RWPE2 (cell line): ENCODE data around the gene CACNA2D3.

Source experiments
- ATAC-seq: fragments of 200-7000 bp; cut with Tn5 transposase; 3 replicates; pipeline ENCODE4 v1.9.1; 2021; ENCODE audit warnings: low read depth
- DNase-seq: peaks from one replicate; pipeline ENCODE4 v3.0.0-alpha.2; 2020; ENCODE audit warnings: low spot score
- H3K27ac ChIP-seq: fragments of 450-650 bp; 2 replicates; pipeline ENCODE4 v1.5.1; 2017; ENCODE audit warnings: mild to moderate bottlenecking; ENCODE audit not compliant: poor library complexity, severe bottlenecking
- H3K27me3 ChIP-seq: fragments of 250-450 bp; sonication (Bioruptor Pico); 2 replicates; pipeline ENCODE4 v1.5.1; 2021; ENCODE audit warnings: mild to moderate bottlenecking, moderate library complexity; ENCODE audit not compliant: insufficient read depth, poor library complexity, severe bottlenecking
- H3K36me3 ChIP-seq: fragments of 250-450 bp; sonication (Bioruptor Pico); 2 replicates; pipeline ENCODE4 v1.5.1; 2020; ENCODE audit warnings: low read depth, mild to moderate bottlenecking, moderate library complexity
- H3K4me1 ChIP-seq: fragments of 250-450 bp; sonication (Bioruptor Pico); 2 replicates; pipeline ENCODE4 v1.5.1; 2021; ENCODE audit warnings: mild to moderate bottlenecking, moderate library complexity; ENCODE audit not compliant: insufficient read depth, poor library complexity, severe bottlenecking
- H3K4me3 ChIP-seq: fragments of 250-450 bp; sonication (Bioruptor Pico); 2 replicates; pipeline ENCODE4 v1.5.1; 2021; ENCODE audit warnings: mild to moderate bottlenecking, moderate library complexity; ENCODE audit not compliant: severe bottlenecking
- H3K9me3 ChIP-seq: fragments of 250-450 bp; sonication (Bioruptor Pico); 2 replicates; pipeline ENCODE4 v1.5.1; 2021; ENCODE audit warnings: mild to moderate bottlenecking, moderate library complexity; ENCODE audit not compliant: severe bottlenecking
- TF ChIP-seq, protein P1 (sequence below): fragments of 450-650 bp; IDR thresholded peaks from one replicate; pipeline ENCODE4 v1.5.1; 2017; ENCODE audit warnings: mild to moderate bottlenecking, moderate library complexity; ENCODE audit not compliant: poor library complexity, severe bottlenecking

CACNA2D3 gene

DNA sequence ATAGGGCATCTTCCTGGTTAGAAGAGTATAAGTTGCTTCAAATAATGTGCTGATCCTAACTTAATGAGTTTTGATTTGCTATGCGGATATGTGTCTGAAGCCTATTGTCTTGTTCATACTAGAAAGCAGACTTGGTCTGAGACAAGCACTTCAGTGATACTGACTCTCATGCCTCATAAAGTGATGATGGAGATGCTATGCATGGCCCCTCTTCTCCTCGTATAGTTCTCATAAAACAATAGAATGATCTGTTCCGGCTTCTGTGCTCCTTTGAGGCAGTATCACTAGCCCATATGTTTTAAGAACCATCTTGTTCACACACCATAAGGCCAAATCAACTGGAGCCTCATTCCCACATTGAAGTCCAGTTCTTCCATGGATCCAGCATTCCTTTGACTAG is 583.4 kb downstream of the CACNA2D3 start:
- H3K27me3 ChIP-seq: no peaks in the 10 kb centered on the region
- TF ChIP-seq, protein P1, sequence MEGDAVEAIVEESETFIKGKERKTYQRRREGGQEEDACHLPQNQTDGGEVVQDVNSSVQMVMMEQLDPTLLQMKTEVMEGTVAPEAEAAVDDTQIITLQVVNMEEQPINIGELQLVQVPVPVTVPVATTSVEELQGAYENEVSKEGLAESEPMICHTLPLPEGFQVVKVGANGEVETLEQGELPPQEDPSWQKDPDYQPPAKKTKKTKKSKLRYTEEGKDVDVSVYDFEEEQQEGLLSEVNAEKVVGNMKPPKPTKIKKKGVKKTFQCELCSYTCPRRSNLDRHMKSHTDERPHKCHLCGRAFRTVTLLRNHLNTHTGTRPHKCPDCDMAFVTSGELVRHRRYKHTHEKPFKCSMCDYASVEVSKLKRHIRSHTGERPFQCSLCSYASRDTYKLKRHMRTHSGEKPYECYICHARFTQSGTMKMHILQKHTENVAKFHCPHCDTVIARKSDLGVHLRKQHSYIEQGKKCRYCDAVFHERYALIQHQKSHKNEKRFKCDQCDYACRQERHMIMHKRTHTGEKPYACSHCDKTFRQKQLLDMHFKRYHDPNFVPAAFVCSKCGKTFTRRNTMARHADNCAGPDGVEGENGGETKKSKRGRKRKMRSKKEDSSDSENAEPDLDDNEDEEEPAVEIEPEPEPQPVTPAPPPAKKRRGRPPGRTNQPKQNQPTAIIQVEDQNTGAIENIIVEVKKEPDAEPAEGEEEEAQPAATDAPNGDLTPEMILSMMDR: no peak
- no peak for DNase-seq
- H3K9me3 ChIP-seq: no peaks in the 10 kb centered on the region
- no peaks in the 10 kb centered on the region for H3K4me1 ChIP-seq
- no peak overlapping the region for H3K4me3 ChIP-seq
- H3K36me3 ChIP-seq: no peaks in the 10 kb centered on the region
- H3K27ac ChIP-seq: no peak overlapping the region
- ATAC-seq: no peak

GRCh38 chr3:54706738-54707137 is 584.4 kb downstream of the CACNA2D3 start:
- H3K9me3 ChIP-seq: no peaks in the 10 kb centered on the region
- no peaks in the 10 kb centered on the region for H3K27me3 ChIP-seq
- TF ChIP-seq, protein P1: no peak
- H3K4me1 ChIP-seq: no peaks in the 10 kb centered on the region
- no peak for ATAC-seq
- no peaks in the 10 kb centered on the region for H3K36me3 ChIP-seq
- H3K4me3 ChIP-seq: no peak overlapping the region
- H3K27ac ChIP-seq: no peak overlapping the region
- no peak for DNase-seq

- no peaks in the 10 kb centered on the region for H3K27me3 ChIP-seq
- DNase-seq: no peak
- no peaks in the 10 kb centered on the region for H3K4me1 ChIP-seq
- ATAC-seq: no peak
- H3K9me3 ChIP-seq: no peaks in the 10 kb centered on the region
- TF ChIP-seq, protein P1: no peak
- no peak overlapping the region for H3K27ac ChIP-seq
- no peak overlapping the region for H3K4me3 ChIP-seq
- H3K36me3 ChIP-seq: no peaks in the 10 kb centered on the region
Observed at GRCh38 chr3:54709785-54710184, 587.4 kb downstream of the CACNA2D3 start.

- no peak for ATAC-seq
- Histone ChIP-seq H3K9me3 (no peaks in the 10 kb centered on the region), H3K27ac (no peak overlapping the region)
Observed at GRCh38 chr3:54710954-54711353, 588.6 kb downstream of the CACNA2D3 start.

DNA sequence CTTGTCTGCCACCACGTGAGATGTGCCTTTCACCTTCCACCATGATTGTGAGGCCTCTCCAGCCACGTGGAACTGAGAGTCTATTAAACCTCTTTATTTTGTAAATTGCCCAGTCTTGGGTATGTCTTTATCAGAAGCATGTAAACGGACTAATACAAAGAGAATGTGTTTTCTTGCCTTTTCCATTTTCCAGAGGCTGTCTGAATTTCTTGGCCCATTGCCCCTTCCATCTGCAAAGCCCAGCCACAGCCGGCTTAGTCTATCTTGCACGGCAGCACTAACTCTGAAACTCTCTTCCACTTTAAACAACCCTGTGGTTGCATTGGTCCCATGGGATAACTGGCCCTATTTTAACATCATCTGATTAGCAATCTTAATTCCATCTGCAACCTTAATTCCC is 590.2 kb downstream of the CACNA2D3 start:
- ATAC-seq (no peak), DNase-seq (no peak)
- no peaks in the 10 kb centered on the region for H3K36me3 ChIP-seq
- TF ChIP-seq, protein P1: no peak
- no peaks in the 10 kb centered on the region for H3K9me3 ChIP-seq
- H3K4me1 ChIP-seq: no peaks in the 10 kb centered on the region
- no peaks in the 10 kb centered on the region for H3K27me3 ChIP-seq
- no peak overlapping the region for H3K27ac ChIP-seq
- no peak overlapping the region for H3K4me3 ChIP-seq

More at GRCh38 chr3:54710954-54711353, 588.6 kb downstream of the CACNA2D3 start:
- no peaks in the 10 kb centered on the region for H3K36me3 ChIP-seq
- no peaks in the 10 kb centered on the region for H3K4me1 ChIP-seq
- H3K4me3 ChIP-seq: no peak overlapping the region
- TF ChIP-seq, protein P1: no peak
- DNase-seq: no peak
- H3K27me3 ChIP-seq: no peaks in the 10 kb centered on the region
